ENCODE results near the gene MT1M. TPM values are rescaled to one million over a fixed set of nuclear protein-coding genes. Genes with fewer than 3 reads are reported as not detected.
"Not testable (repeated sequence)": the region's sequence is repeated elsewhere in the genome, so short reads cannot be mapped to it uniquely, and the experiment has no call there.

MT1M gene
- total RNA-seq, 4 donors from 2014 or later: 43.1 to 339 (median 186) TPM

- DNase-seq (ENCODE audit: low spot score) (no peak), ATAC-seq (ENCODE audit: low FRiP score) (no peak)
- TF ChIP-seq CTCF (IDR thresholded peaks at IDR 0.05): no peak
Observed at GRCh38 chr16:56620339-56620897, 12.0 kb upstream of the MT1M start.

DNA sequence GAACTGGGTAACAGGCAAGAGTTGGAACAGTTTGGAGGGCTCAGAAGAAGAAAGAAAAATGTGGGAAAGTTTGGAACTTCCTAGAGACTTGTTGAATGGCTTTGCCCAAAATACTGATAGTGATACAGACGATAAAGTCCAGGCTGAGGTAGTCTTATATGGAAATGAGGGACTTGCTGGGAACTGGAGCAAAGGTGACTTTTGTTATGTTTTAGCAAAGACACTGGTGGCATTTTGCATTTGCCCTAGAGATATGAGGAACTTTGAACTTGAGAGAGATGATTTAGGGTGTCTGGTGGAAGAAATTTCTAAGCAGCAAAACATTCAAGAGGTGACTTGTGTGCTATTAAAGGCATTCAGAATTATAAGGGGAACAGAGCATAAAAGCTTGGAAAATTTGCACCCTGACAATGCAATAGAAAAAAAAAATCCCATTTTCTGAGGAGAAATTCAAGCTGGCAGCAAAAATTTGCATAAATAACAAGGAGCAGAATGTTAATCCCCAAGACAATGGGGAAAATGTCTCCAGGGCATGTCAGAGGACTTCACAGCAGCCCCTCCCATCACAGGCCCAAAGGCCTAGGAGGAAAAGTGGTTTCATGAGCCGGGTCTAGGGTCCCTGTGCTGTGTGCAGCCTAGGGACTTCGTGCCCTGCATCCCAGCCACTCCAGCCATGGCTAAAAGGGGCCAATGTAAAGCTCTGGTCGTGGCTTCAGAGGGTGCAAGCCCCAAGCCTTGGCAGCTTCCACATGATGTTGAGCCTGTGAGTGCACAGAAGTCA is 10.6 kb upstream of the MT1M start:
- not testable (repeated sequence) for ATAC-seq (ENCODE audit: low FRiP score); DNase-seq (ENCODE audit: low spot score)

GRCh38 chr16:56623184-56623583 is 9.3 kb upstream of the MT1M start:
- DNase-seq (ENCODE audit: low spot score); ATAC-seq (ENCODE audit: low FRiP score): not testable (repeated sequence)

GRCh38 chr16:56623637-56624036 is 8.8 kb upstream of the MT1M start:
- DNase-seq (ENCODE audit: low spot score): no peak
- no peak for ATAC-seq (ENCODE audit: low FRiP score)
- no peak for TF ChIP-seq CTCF (IDR thresholded peaks at IDR 0.05)

- TF ChIP-seq CTCF (IDR thresholded peaks at IDR 0.05): no peak
- peak; percentile 79 for DNase-seq (ENCODE audit: low spot score)
- ATAC-seq (ENCODE audit: low FRiP score): peak; percentile 94
Observed at GRCh38 chr16:56625140-56625942, 7.1 kb upstream of the MT1M start, which contains the start of gene MT1E. Gene MT1E (plus strand): TSS chr16:56625781. CDS start chr16:56625852, 71 bp downstream.

GRCh38 chr16:56625943-56626654 is 6.4 kb upstream of the MT1M start:
- DNase-seq (ENCODE audit: low spot score) (no peak), ATAC-seq (ENCODE audit: low FRiP score) (peak; percentile 43)
- no peak for TF ChIP-seq CTCF (IDR thresholded peaks at IDR 0.05)

- ATAC-seq (ENCODE audit: low FRiP score): no peak
- no peak for TF ChIP-seq CTCF (IDR thresholded peaks at IDR 0.05)
- no peak for DNase-seq (ENCODE audit: low spot score)
Observed at GRCh38 chr16:56626685-56627084, 5.8 kb upstream of the MT1M start.

All from omental fat pad (tissue), 4 donors.